Skeletal muscle satellite cell (primary cell): ENCODE measurements around the gene ZNF669.
A peak's percentile ranks its signal among the peaks of the same experiment; 100 is the strongest.

Experiments
- H3K27me3 ChIP-seq: 2 replicates; pipeline ENCODE4 v1.7.0; 2013; ENCODE audit warnings: low read length; ENCODE audit not compliant: control insufficient read depth, insufficient read depth
- H3K36me3 ChIP-seq: 2 replicates; pipeline ENCODE4 v1.7.0; 2013; ENCODE audit warnings: mild to moderate bottlenecking, control low read depth, low read length; ENCODE audit not compliant: insufficient read depth
- H3K4me1 ChIP-seq: 2 replicates; pipeline ENCODE4 v1.7.0; 2013; ENCODE audit warnings: low read length; ENCODE audit not compliant: control insufficient read depth, insufficient read depth
- H3K4me2 ChIP-seq: 2 replicates; pipeline ENCODE4 v1.7.0; 2013; ENCODE audit warnings: mild to moderate bottlenecking, low read length
- H3K4me3 ChIP-seq: 2 replicates; pipeline ENCODE4 v1.7.0; 2013; ENCODE audit warnings: low read length
- H3K9ac ChIP-seq: 2 replicates; pipeline ENCODE4 v1.7.0; 2013; ENCODE audit warnings: mild to moderate bottlenecking, low read depth, low read length, moderate library complexity
- H3K9me3 ChIP-seq: replicated peaks from 2 replicates; pipeline ENCODE4 v1.7.0; 2013; ENCODE audit warnings: mild to moderate bottlenecking, control low read depth, low read length

ZNF669 gene

DNA sequence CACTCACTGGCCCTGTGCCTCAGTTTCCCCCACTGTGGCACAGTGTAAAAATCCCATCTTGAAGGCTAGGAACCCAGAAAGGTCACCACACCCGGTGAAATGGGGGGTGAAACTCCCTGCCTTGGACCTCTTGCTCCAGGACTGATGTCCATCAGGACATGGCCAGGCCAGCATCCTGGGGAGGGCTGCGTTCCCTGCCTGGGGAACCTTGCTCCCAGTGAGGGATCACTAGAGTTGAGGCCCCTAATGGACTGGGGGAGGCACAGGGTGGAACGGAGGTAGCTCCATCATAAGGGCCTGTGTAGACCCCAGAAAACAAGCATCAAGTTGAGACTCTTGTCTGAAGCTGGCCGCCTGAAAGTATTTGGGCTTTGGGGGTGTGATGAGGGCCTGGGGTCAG lies 15.2 kb downstream of the ZNF669 start:
- no peaks in the 10 kb centered on the region for H3K36me3 ChIP-seq
- H3K9ac ChIP-seq: no peak overlapping the region
- H3K4me2 ChIP-seq: no peak overlapping the region
- no peaks in the 10 kb centered on the region for H3K27me3 ChIP-seq
- H3K9me3 ChIP-seq: no peaks in the 10 kb centered on the region
- H3K4me3 ChIP-seq: no peak overlapping the region
- no peaks in the 10 kb centered on the region for H3K4me1 ChIP-seq

DNA sequence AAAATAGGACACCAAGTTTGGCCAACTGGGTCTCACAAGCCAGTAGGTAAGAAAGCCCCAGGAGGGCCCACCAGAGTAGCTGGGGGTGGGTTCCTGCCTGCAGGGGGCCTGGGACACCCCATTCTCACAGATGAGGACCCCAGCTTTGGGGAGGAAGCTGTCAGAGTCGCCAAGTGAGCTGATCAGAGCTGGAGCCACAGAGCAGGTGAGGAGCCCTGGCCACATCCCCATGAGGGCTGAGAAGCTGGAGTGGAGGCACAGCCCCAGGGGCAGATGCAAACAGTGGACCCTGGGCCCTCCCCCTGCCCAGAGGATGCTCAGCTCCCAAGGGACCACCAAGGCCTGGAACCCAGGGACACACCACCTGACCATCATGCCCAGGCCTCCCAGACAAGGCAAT lies 16.9 kb downstream of the ZNF669 start:
- Histone ChIP-seq H3K9me3 (no peaks in the 10 kb centered on the region), H3K27me3 (no peaks in the 10 kb centered on the region), H3K4me3 (no peak overlapping the region), H3K4me1 (no peaks in the 10 kb centered on the region), H3K9ac (no peak overlapping the region), H3K36me3 (no peaks in the 10 kb centered on the region), H3K4me2 (no peak overlapping the region)

DNA sequence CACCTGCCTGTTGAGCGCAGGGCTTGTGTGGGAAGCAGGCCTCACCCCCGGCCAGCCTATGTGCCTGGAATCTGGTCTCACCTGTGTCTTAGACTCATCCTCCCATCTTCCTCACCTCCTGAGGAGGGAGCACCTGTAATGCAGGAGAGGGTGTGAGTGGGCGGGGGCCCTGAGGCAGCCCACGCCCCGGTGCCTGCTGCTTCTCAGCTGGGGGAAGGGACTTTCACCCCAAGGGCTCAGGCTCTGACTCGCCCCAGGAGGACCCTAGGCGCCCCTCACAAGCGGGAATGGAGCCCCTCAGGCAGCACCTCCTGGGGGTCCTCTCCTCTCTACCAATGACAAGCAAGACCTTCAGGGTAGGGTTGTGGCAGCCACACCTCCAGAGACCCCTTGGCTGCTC lies 18.8 kb downstream of the ZNF669 start:
- H3K4me1 ChIP-seq: no peaks in the 10 kb centered on the region
- H3K27me3 ChIP-seq: no peaks in the 10 kb centered on the region
- no peak overlapping the region for H3K4me3 ChIP-seq
- no peak overlapping the region for H3K4me2 ChIP-seq
- no peak overlapping the region for H3K9ac ChIP-seq
- no peaks in the 10 kb centered on the region for H3K9me3 ChIP-seq
- H3K36me3 ChIP-seq: no peaks in the 10 kb centered on the region

DNA sequence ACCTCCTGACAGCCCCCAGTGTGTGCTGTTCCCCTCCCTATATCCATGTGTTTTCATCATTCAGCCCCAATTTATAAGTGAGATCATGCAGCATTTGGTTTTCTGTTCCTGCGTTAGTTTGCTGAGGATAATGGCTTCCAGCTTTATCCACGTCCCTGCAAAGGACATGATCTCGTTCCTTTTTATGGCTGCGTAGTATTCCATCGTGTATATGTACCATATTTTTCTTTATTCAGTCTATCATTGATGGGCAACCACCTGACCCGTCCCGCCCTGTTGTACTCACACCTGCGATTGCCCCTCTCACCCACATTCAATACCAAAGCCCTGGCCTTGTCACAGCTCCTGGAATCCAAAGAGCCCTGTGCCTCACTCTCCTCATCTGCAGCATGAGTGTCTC lies 19.4 kb downstream of the ZNF669 start:
- no peak overlapping the region for H3K4me3 ChIP-seq
- no peak overlapping the region for H3K4me2 ChIP-seq
- no peaks in the 10 kb centered on the region for H3K36me3 ChIP-seq
- H3K9me3 ChIP-seq: no peaks in the 10 kb centered on the region
- no peaks in the 10 kb centered on the region for H3K27me3 ChIP-seq
- H3K4me1 ChIP-seq: no peaks in the 10 kb centered on the region
- no peak overlapping the region for H3K9ac ChIP-seq

DNA sequence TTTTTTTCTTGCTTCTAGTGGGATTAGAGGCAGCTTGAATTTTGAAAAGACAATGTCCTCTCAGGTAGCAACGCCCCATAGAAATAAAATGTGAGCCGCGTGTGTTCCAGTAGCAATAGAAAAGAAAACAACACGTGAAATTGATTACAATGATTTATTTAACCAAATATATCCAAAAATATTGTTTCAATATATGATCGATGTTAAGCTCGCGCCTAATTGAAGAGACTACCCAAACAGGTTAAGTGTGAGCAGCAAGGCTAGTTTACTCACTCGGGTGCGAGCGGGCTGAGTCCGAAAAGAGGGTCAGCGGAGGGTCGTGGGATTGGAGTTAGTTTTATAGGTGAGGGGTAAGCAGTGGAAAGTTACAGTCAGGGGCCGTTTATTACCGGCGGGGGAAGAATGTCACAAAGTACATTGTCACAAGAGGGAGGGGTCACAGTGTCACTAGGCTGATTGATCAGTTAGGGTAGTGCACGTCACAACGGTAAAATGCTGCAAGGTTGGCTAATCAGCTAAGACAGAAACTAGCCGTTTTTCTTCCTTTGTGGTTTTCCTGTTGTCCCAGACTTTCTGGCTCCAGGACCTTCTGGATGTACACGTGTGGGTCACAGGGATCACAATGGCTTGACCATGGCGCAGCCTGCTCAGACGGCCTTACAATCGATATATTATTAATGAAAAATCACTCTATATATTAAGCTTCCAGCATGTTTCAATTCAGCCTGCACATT lies 24.8 kb downstream of the ZNF669 start:
- Histone ChIP-seq H3K9ac (no peak overlapping the region), H3K4me3 (peak overlapping the region; percentile 92), H3K9me3 (no peaks in the 10 kb centered on the region)

DNA sequence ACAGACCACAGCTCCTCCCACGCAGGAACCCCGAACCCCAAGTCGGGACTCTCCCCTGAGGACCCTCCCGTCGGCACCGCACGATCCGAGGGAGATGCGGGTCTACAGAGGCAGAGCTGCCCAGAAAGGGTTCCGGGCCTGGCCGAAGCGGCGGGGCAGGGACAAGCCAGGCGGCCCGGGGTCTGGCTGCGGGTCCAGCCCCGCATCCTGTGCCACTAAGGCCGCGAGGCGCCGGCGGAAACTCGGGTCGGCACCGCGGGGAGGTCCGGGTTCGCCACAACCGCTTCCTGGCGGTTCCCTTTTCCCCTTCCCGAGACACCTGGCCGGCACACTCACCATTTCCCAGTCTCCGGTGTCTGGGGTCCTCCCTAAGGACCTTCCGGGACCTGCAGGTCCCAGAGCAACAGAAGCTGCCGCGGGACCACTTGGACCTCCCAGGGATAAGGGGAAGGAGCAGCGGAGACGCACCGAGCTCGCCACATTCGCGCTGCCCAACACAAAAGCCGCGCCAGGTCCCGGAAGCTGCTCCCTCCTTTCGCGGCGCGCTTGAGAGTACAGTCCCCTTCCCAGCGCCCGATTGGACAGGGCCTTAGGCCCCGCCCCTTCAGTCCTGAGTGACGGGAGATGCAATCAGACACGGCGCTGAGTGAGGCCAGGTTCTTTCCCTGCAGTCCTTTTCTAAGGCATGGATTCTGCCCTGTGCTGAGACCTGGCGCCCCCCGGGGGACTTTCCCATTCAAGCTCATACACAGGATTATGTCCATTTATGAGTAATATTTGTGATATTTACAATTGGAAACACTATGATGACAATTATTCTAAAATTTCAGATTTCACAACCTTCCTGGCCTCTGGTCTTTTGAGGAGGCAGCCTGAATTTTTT lies 25.7 kb downstream of the ZNF669 start, which contains the start of gene ZNF670:
Gene ZNF670, minus strand, starts transcription at position 554 of the 883 bp plus-strand sequence. Its CDS starts 215 bp downstream, at position 339.
- H3K9ac ChIP-seq: peak within 1 kb of the TSS; percentile 90
- H3K4me1 ChIP-seq: peaks cover 12% of the 10 kb centered on the region
- no peaks in the 10 kb centered on the region for H3K27me3 ChIP-seq
- peak within 1 kb of the TSS; percentile 92 for H3K4me3 ChIP-seq
- no peaks in the 10 kb centered on the region for H3K9me3 ChIP-seq
- H3K4me2 ChIP-seq: peak within 1 kb of the TSS; percentile 94
- no peaks in the 10 kb centered on the region for H3K36me3 ChIP-seq

More for the DNA sequence above, 24.8 kb downstream of the ZNF669 start:
- H3K36me3 ChIP-seq: no peaks in the 10 kb centered on the region
- H3K27me3 ChIP-seq: no peaks in the 10 kb centered on the region
- peaks cover 12% of the 10 kb centered on the region for H3K4me1 ChIP-seq
- H3K4me2 ChIP-seq: peak overlapping the region; percentile 94

DNA sequence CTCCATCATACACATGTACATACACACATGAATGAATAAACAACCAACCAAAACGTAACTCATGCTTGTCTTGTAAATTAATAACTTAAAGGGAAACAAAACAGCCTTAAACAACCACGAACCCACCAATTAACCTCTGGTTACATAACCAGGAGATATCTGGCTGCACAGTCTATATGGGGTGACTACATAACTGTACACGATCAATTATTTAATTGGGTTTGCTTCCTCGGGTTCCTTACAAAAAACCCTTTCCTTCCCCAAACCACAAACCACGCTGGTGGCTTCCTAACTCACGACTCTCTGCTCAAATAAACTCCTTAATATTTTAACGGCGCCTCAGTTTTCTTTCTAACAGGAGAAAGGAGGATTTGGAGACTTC lies 26.3 kb downstream of the ZNF669 start:
- Histone ChIP-seq H3K4me2 (peak overlapping the region; percentile 94), H3K36me3 (no peaks in the 10 kb centered on the region), H3K27me3 (no peaks in the 10 kb centered on the region), H3K4me3 (peak overlapping the region; percentile 92), H3K4me1 (peaks cover 12% of the 10 kb centered on the region), H3K9ac (peak overlapping the region; percentile 90), H3K9me3 (no peaks in the 10 kb centered on the region)

DNA sequence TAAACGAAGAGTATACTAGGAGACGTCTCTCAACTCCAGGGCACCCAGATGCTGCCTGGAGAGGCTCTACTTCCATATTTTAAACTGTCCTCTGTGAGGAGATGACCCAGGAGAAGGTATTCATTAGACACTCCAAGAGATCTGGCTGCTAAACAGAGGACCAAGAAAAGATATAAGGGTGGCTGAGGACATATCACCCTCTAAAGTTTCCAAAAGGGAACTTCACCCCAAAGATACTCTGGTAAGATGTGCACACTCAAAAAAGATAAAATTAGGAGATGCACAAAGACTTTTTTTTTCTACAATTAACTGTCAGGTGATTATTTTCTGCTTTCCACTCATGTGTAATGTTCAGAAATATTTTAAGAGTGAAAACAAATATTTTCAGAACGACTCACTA lies 26.9 kb downstream of the ZNF669 start:
- Histone ChIP-seq H3K4me3 (peak overlapping the region; percentile 92), H3K4me1 (peaks cover 12% of the 10 kb centered on the region), H3K4me2 (peak overlapping the region; percentile 94), H3K9ac (peak overlapping the region; percentile 90), H3K27me3 (no peaks in the 10 kb centered on the region), H3K9me3 (no peaks in the 10 kb centered on the region), H3K36me3 (no peaks in the 10 kb centered on the region)

DNA sequence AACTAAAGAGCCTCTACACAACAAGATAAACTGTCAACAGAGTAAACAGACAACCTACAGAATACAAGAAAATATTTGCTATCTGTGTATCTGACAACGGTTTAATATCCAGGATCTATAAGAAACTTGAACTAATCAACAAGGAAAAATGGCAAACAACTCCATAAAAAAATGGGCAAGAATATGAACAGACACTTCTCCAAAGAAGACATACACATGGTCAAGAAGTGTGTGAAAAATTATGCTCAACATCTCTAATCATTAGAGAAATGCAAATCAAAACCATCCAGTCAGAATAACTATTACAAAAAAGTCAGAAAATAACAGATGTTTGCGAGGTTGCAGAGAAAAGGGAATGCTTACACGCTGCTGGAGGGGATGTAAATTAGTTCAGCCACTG lies 33.5 kb downstream of the ZNF669 start:
- Histone ChIP-seq H3K36me3 (no peaks in the 10 kb centered on the region), H3K27me3 (no peaks in the 10 kb centered on the region), H3K4me1 (no peaks in the 10 kb centered on the region), H3K4me3 (no peak overlapping the region), H3K9me3 (peaks cover 2% of the 10 kb centered on the region), H3K4me2 (no peak overlapping the region), H3K9ac (no peak overlapping the region)

DNA sequence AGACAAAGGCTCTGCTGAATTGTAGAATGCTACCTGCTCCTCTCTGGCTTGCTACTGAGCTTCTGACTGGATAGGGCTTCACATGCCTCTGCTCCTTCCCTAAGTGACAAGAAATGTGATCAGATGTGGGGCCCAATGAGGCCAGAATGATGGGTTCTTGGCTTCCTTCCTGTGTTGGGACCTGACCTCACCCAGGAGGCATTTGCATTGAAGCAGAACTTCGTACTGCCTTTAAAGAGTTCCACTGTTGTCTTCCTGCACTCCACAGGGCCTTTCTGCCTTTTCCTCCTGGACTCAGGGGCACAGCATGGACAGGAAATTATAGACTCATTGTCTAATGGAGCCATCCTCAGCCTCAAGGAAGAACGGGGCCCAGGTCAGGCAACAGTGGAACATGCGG lies 39.9 kb downstream of the ZNF669 start:
- Histone ChIP-seq H3K36me3 (no peaks in the 10 kb centered on the region), H3K4me2 (no peak overlapping the region), H3K9ac (no peak overlapping the region), H3K9me3 (peaks cover 2% of the 10 kb centered on the region), H3K27me3 (no peaks in the 10 kb centered on the region), H3K4me3 (no peak overlapping the region), H3K4me1 (no peaks in the 10 kb centered on the region)

DNA sequence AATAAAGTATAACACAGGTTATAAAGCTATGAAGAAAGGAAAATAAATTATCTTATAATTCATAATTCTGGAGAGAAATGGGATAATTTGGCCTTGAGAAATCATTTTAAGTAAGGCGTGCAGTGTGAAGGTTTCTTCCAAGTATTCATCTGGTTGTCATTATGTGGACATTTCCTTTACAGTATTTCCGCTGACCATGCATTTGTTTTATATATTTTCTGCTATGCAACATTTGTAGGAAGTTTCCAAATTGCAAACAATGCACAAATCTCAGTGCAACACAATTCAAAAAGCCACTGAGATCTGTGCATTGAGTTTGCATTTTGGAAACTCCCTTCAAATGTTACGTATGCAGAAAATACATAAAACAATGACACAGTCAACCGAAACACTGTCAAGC lies 43.4 kb downstream of the ZNF669 start:
- Histone ChIP-seq H3K27me3 (no peaks in the 10 kb centered on the region), H3K9me3 (no peaks in the 10 kb centered on the region), H3K4me1 (no peaks in the 10 kb centered on the region), H3K9ac (no peak overlapping the region), H3K36me3 (no peaks in the 10 kb centered on the region), H3K4me3 (no peak overlapping the region), H3K4me2 (no peak overlapping the region)
